ENCODE results near the gene MXD4.

GRCh38 chr4:2301806-2302205, 39.9 kb upstream of the MXD4 start:
- TF ChIP-seq CTCF (conservative IDR thresholded peaks at IDR 0.05; ENCODE audit: low read depth in 2 of 2): no peak
- TF ChIP-seq, protein P1, sequence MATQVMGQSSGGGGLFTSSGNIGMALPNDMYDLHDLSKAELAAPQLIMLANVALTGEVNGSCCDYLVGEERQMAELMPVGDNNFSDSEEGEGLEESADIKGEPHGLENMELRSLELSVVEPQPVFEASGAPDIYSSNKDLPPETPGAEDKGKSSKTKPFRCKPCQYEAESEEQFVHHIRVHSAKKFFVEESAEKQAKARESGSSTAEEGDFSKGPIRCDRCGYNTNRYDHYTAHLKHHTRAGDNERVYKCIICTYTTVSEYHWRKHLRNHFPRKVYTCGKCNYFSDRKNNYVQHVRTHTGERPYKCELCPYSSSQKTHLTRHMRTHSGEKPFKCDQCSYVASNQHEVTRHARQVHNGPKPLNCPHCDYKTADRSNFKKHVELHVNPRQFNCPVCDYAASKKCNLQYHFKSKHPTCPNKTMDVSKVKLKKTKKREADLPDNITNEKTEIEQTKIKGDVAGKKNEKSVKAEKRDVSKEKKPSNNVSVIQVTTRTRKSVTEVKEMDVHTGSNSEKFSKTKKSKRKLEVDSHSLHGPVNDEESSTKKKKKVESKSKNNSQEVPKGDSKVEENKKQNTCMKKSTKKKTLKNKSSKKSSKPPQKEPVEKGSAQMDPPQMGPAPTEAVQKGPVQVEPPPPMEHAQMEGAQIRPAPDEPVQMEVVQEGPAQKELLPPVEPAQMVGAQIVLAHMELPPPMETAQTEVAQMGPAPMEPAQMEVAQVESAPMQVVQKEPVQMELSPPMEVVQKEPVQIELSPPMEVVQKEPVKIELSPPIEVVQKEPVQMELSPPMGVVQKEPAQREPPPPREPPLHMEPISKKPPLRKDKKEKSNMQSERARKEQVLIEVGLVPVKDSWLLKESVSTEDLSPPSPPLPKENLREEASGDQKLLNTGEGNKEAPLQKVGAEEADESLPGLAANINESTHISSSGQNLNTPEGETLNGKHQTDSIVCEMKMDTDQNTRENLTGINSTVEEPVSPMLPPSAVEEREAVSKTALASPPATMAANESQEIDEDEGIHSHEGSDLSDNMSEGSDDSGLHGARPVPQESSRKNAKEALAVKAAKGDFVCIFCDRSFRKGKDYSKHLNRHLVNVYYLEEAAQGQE (IDR thresholded peaks at IDR 0.05; ENCODE audit: unreplicated experiment): no peak
